Measurements from ENCODE around the gene C22orf23. TPM values are rescaled to one million over a fixed set of nuclear protein-coding genes. Genes with fewer than 3 reads are reported as not detected.
A peak's percentile ranks its signal among the peaks of the same experiment; 100 is the strongest.

The C22orf23 gene
- total RNA-seq, 2 donors from 2014 or later = not detected

DNA sequence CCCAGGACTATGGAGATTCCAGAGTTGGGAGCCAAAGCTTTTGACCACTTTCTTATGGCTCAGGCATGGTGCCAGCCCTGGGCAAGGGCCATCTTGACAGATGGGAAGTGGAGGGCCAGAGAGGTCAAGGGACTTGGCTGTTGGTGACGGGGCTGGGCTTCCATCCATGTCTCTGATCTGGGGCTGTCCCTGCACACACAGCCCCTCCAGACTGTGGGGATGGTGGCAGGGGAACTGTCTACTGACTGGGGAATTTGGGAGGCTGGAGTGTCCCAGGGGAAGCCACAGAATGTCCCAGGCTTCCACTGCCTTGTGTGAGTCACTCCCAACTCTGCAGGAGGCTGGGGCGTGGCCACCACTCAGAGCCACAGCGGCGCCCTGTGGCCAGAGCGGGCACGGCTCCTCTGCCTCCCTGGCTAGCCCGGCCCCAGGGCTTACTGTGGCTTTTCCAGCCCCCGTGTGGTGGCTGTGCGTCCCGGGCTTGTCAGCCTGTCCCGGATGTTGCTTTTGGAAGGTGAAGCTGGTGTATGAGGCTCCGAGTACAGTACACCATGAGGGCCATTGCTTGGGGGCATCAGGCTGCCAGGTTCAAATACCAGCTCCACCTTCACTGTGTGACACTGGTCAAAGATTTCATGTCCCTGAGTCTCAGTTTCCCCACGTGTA lies 19.6 kb downstream of the C22orf23 start:
- DNase-seq = peak; percentile 93 to 96 (median 94)
- Histone ChIP-seq H3K27me3 (no peaks in the 10 kb centered on the region), H3K36me3 (replicated peaks in 1 of 2; ENCODE audit: insufficient read depth in 1 of 2, low read depth in 2 of 2) (peaks cover 4 to 5% of the 10 kb centered on the region in 2 donors), H3K4me3 (no peak overlapping the region), H3K4me1 (peaks cover 55% of the 10 kb centered on the region), H3K27ac (peak overlapping the region; percentile 63 to 87 (median 80)), H3K9me3 (no peaks in the 10 kb centered on the region)
- peak; percentile 93 for ATAC-seq
- 4 to 6% methylated on average over 6 to 13 of the region's 13 CpGs for WGBS, 2 donors
- TF ChIP-seq POLR2A (IDR thresholded peaks at IDR 0.05) = peak in 1 of 3 donors; percentile 31
- TF ChIP-seq, protein P1, sequence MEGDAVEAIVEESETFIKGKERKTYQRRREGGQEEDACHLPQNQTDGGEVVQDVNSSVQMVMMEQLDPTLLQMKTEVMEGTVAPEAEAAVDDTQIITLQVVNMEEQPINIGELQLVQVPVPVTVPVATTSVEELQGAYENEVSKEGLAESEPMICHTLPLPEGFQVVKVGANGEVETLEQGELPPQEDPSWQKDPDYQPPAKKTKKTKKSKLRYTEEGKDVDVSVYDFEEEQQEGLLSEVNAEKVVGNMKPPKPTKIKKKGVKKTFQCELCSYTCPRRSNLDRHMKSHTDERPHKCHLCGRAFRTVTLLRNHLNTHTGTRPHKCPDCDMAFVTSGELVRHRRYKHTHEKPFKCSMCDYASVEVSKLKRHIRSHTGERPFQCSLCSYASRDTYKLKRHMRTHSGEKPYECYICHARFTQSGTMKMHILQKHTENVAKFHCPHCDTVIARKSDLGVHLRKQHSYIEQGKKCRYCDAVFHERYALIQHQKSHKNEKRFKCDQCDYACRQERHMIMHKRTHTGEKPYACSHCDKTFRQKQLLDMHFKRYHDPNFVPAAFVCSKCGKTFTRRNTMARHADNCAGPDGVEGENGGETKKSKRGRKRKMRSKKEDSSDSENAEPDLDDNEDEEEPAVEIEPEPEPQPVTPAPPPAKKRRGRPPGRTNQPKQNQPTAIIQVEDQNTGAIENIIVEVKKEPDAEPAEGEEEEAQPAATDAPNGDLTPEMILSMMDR (IDR thresholded peaks at IDR 0.05) = peak; percentile 94 to 99 (median 99)
- intact Hi-C loops (cut with DNase I) = no loop called here

DNA sequence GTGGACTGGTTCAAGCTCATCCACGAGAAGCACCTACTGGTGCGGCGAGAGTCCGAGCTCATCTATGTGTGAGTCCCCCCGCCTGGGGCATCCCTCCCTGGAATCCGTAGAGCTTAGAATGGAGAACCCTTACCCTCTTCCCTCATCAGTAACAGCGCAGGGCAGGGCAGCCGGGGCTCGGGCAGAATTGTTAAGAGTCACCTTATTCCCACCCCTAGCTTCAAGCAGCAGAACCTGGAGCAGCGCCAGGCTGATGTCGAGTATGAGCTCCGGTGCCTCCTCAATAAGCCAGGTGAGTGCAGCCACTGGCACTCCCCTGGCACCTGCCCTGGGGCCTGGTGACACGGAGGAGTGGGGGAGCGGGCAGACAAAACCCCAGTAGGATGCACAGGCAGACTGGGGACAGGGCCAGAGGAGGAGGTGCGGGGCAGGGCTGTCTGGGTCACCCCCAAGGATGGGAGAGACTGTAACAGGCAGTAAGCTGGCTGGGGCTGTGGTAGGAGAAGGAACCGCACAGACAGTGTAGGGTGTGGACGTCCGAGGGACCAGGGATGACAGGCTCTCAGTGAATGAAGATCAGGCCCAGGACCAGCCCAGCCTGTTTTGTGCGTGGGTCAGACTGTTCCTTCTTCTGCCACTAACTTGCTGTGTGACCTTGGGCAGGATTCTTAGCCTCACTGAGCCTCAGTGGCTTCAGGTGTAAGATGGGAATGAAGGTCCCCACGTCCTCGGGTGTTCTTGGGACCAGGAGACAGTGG lies 20.4 kb downstream of the C22orf23 start:
- 59 to 65% methylated on average over 7 to 21 of the region's 21 CpGs for WGBS, 2 donors
- intact Hi-C loops (cut with DNase I) = no loop called here
- Histone ChIP-seq H3K4me3 (no peak overlapping the region), H3K36me3 (replicated peaks in 1 of 2; ENCODE audit: insufficient read depth in 1 of 2, low read depth in 2 of 2) (peaks cover 4 to 6% of the 10 kb centered on the region in 2 donors), H3K27me3 (no peaks in the 10 kb centered on the region), H3K9me3 (no peaks in the 10 kb centered on the region), H3K4me1 (peaks cover 60% of the 10 kb centered on the region), H3K27ac (peak overlapping the region; percentile 63 to 87 (median 80))
- TF ChIP-seq, protein P1 (IDR thresholded peaks at IDR 0.05) = no peak
- no peak for TF ChIP-seq POLR2A (IDR thresholded peaks at IDR 0.05)
- no peak for ATAC-seq
- DNase-seq = peak in 3 of 4 donors; percentile 33 to 52 (median 46)

DNA sequence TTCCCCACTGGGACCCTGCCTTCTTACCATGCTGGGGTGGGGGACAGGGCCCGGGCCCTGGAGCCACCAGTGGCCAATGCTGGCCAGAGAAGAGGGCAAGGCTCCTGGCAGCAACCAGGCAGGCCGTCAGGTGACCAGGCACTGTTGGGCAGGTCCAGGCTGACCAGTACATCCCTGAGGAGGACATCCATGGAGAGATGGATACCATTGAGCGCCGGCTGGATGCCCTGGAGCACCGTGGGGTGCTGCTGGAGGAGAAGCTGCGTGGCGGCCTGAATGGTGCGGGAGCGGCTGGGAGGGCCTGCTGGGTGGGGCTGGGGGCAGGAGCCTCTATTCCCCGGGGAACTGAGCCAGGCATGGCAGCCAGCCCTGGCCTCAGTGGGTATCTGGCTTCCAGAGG lies 21.0 kb downstream of the C22orf23 start:
- no peak for DNase-seq
- H3K36me3 ChIP-seq (replicated peaks in 1 of 2; ENCODE audit: insufficient read depth in 1 of 2, low read depth in 2 of 2) = peaks cover 0 to 6% of the 10 kb centered on the region in 2 donors

DNA sequence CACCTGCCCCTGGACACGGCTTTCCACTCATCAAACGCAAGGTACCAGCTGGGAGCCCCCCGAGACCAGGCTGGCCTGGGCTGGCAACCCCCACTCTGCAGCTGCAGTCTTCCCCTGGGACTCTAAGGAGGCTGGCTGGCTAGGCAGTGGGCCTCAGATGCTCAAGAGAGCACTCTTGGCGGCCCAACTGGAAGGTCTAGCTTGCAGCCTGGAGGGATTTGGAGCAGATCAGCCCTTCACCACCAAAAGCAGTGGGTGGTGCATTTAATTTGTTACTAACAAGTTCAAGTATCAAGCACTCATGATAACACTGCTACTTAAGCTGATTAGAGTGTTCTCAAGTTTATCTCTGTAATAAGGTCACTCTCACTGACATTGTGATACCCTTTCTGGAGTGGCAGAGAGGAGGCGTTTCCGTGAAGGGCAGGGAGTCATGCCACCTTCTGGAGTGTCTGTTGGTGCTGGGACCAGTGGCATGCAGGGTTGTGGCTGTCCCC lies 21.5 kb downstream of the C22orf23 start:
- Histone ChIP-seq H3K27me3 (no peaks in the 10 kb centered on the region), H3K4me3 (no peak overlapping the region), H3K36me3 (replicated peaks in 1 of 2; ENCODE audit: insufficient read depth in 1 of 2, low read depth in 2 of 2) (peaks cover 0 to 5% of the 10 kb centered on the region in 2 donors), H3K4me1 (peaks cover 61% of the 10 kb centered on the region), H3K9me3 (no peaks in the 10 kb centered on the region), H3K27ac (peak overlapping the region; percentile 10 to 87 (median 72))
- ATAC-seq (no peak), DNase-seq (no peak)
- WGBS, 2 donors = 35 to 62% methylated on average over 2 to 6 of the region's 6 CpGs
- TF ChIP-seq, protein P1 (IDR thresholded peaks at IDR 0.05) = no peak
- TF ChIP-seq POLR2A (IDR thresholded peaks at IDR 0.05) = no peak
- intact Hi-C loops (cut with DNase I) = no loop called here

More for the DNA sequence above, 21.0 kb downstream of the C22orf23 start:
- intact Hi-C loops (cut with DNase I) = no loop called here
- ATAC-seq = no peak
- H3K27ac ChIP-seq = peak overlapping the region; percentile 10 to 87 (median 72)
- no peak overlapping the region for H3K4me3 ChIP-seq
- WGBS, 2 donors = 75 to 81% methylated on average over 8 to 10 of the region's 10 CpGs
- no peaks in the 10 kb centered on the region for H3K27me3 ChIP-seq
- TF ChIP-seq, protein P1 (IDR thresholded peaks at IDR 0.05) = no peak
- no peak for TF ChIP-seq POLR2A (IDR thresholded peaks at IDR 0.05)
- H3K4me1 ChIP-seq = peaks cover 60% of the 10 kb centered on the region
- no peaks in the 10 kb centered on the region for H3K9me3 ChIP-seq

Data from body of pancreas (tissue), 4 donors.